ENCODE data around the gene TRIM68.

TRIM68 gene

DNA sequence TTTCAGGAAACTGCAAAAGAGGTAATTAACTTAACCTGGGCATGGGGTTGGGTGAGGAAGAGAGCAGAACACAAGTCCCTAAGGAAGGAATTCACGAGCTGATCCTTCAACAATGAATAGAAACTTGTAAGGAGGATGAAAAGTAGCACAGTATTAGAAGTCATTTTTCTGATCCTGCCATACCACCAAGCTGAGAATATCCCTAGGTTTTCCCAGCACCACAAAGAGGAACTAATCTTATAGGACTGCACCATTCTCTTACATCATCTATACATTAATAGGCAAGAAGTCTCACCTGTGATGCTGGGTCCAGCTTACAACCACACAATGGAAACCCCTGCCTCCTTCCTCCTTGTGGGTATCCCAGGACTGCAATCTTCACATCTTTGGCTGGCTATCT lies 14.3 kb downstream of the TRIM68 start, which contains the start of gene OR52I1:
TSS of gene OR52I1 (plus strand) at position 301 of the 400 bp plus-strand sequence. CDS start at position 301, 0 bp downstream.
- peaks cover 2% of the 10 kb centered on the region for H3K36me3 ChIP-seq (ENCODE audit: insufficient read depth, low read length)
- no peaks in the 10 kb centered on the region for H3K9me3 ChIP-seq (replicated peaks; ENCODE audit: low read length)
- no peaks in the 10 kb centered on the region for H3K27me3 ChIP-seq (ENCODE audit: control insufficient read depth, insufficient read depth, low read length)
- H3K4me2 ChIP-seq (ENCODE audit: low read length): no peak within 1 kb of the TSS
- no peaks in the 10 kb centered on the region for H3K4me1 ChIP-seq (ENCODE audit: control insufficient read depth, insufficient read depth, low read length)
- H3K4me3 ChIP-seq (ENCODE audit: low read length): no peak within 1 kb of the TSS
- H3K9ac ChIP-seq (ENCODE audit: low read depth, low read length): no peak within 1 kb of the TSS

- no peaks in the 10 kb centered on the region for H3K36me3 ChIP-seq (ENCODE audit: insufficient read depth, low read length)
- H3K9ac ChIP-seq (ENCODE audit: low read depth, low read length): no peak overlapping the region
- no peak overlapping the region for H3K4me3 ChIP-seq (ENCODE audit: low read length)
- H3K27me3 ChIP-seq (ENCODE audit: control insufficient read depth, insufficient read depth, low read length): peaks cover 7% of the 10 kb centered on the region
- H3K9me3 ChIP-seq (replicated peaks; ENCODE audit: low read length): no peaks in the 10 kb centered on the region
- no peaks in the 10 kb centered on the region for H3K4me1 ChIP-seq (ENCODE audit: control insufficient read depth, insufficient read depth, low read length)
- H3K4me2 ChIP-seq (ENCODE audit: low read length): no peak overlapping the region
Observed at GRCh38 chr11:4589017-4589416, 19.0 kb downstream of the TRIM68 start.

DNA sequence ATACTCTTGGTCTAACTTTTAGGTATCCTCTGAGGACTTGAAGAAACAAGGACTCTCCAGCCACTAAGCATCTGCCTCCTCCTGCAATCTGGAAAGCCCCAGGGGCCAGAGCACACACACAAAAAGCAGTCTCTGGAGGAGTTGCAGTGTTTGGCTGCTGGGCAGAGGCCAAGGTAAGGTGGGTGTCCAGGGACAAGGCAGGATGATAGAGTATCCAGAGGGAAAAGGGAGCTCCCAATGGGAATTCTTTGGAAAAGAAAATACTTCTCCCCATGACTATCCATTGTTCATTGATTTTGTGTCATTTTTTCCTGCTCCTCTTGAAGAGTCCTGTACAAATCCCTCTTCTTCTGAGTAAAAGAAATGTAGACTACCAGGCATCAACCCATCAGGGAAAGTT lies 26.6 kb downstream of the TRIM68 start, which contains the start of gene OR52I2:
TSS of gene OR52I2 (plus strand) at position 301 of the 400 bp plus-strand sequence.
- H3K27me3 ChIP-seq (ENCODE audit: control insufficient read depth, insufficient read depth, low read length): peaks cover 11% of the 10 kb centered on the region
- H3K4me3 ChIP-seq (ENCODE audit: low read length): no peak within 1 kb of the TSS
- no peaks in the 10 kb centered on the region for H3K4me1 ChIP-seq (ENCODE audit: control insufficient read depth, insufficient read depth, low read length)
- H3K36me3 ChIP-seq (ENCODE audit: insufficient read depth, low read length): no peaks in the 10 kb centered on the region
- no peaks in the 10 kb centered on the region for H3K9me3 ChIP-seq (replicated peaks; ENCODE audit: low read length)
- no peak within 1 kb of the TSS for H3K9ac ChIP-seq (ENCODE audit: low read depth, low read length)
- H3K4me2 ChIP-seq (ENCODE audit: low read length): no peak within 1 kb of the TSS

GRCh38 chr11:4580124-4580523 lies 27.9 kb downstream of the TRIM68 start:
- Histone ChIP-seq H3K4me2 (ENCODE audit: low read length) (no peak overlapping the region), H3K4me3 (ENCODE audit: low read length) (no peak overlapping the region), H3K27me3 (ENCODE audit: control insufficient read depth, insufficient read depth, low read length) (peaks cover 11% of the 10 kb centered on the region), H3K4me1 (ENCODE audit: control insufficient read depth, insufficient read depth, low read length) (no peaks in the 10 kb centered on the region), H3K9me3 (replicated peaks; ENCODE audit: low read length) (no peaks in the 10 kb centered on the region), H3K36me3 (ENCODE audit: insufficient read depth, low read length) (no peaks in the 10 kb centered on the region), H3K9ac (ENCODE audit: low read depth, low read length) (no peak overlapping the region)

DNA sequence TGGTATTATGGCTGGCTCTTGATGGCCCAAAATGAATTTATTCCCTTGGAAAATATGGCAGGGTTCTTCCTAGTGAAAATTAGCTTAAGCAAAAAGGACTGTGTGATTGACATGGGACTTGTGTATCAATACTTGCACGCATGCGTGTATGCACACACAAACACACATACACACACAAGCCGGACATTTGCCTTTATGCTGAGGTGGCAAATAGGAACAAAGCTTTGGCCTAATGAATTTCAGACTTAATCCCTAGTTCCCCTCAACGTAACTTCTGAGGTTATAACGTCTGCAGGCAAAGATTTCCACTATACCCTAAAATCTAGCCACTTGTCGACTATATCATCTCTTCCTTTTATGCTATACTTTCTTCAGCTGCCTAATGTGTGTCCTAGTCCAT lies 29.4 kb downstream of the TRIM68 start:
- Histone ChIP-seq H3K4me2 (ENCODE audit: low read length) (no peak overlapping the region), H3K4me3 (ENCODE audit: low read length) (no peak overlapping the region), H3K9me3 (replicated peaks; ENCODE audit: low read length) (no peaks in the 10 kb centered on the region), H3K9ac (ENCODE audit: low read depth, low read length) (no peak overlapping the region), H3K27me3 (ENCODE audit: control insufficient read depth, insufficient read depth, low read length) (peaks cover under 1% of the 10 kb centered on the region), H3K36me3 (ENCODE audit: insufficient read depth, low read length) (no peaks in the 10 kb centered on the region), H3K4me1 (ENCODE audit: control insufficient read depth, insufficient read depth, low read length) (no peaks in the 10 kb centered on the region)

GRCh38 chr11:4577761-4578160 lies 30.3 kb downstream of the TRIM68 start:
- Histone ChIP-seq H3K4me2 (ENCODE audit: low read length) (no peak overlapping the region), H3K27me3 (ENCODE audit: control insufficient read depth, insufficient read depth, low read length) (no peaks in the 10 kb centered on the region), H3K4me3 (ENCODE audit: low read length) (no peak overlapping the region), H3K9me3 (replicated peaks; ENCODE audit: low read length) (no peaks in the 10 kb centered on the region), H3K9ac (ENCODE audit: low read depth, low read length) (no peak overlapping the region), H3K4me1 (ENCODE audit: control insufficient read depth, insufficient read depth, low read length) (no peaks in the 10 kb centered on the region), H3K36me3 (ENCODE audit: insufficient read depth, low read length) (no peaks in the 10 kb centered on the region)

DNA sequence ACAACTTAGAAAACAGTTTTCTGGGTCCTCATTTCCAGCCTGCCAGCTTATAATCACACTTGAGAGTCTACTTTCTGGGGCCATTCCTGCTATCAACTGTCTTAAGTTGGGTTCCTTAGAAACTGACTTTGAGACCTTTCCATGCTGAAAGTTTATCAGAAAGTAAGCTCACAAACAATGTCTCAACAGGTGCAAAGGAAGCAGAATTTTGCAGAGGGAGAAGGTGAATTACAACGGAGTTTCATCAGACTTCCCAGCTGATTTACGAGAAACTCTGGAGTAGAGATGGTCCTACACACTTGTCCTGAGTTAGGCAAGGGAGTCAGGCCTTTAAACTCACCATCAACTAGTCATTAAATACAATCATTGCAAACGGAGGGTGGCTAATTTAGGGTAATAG lies 31.2 kb downstream of the TRIM68 start:
- Histone ChIP-seq H3K4me3 (ENCODE audit: low read length) (no peak overlapping the region), H3K27me3 (ENCODE audit: control insufficient read depth, insufficient read depth, low read length) (no peaks in the 10 kb centered on the region), H3K9me3 (replicated peaks; ENCODE audit: low read length) (no peaks in the 10 kb centered on the region), H3K9ac (ENCODE audit: low read depth, low read length) (no peak overlapping the region), H3K4me1 (ENCODE audit: control insufficient read depth, insufficient read depth, low read length) (no peaks in the 10 kb centered on the region), H3K36me3 (ENCODE audit: insufficient read depth, low read length) (no peaks in the 10 kb centered on the region), H3K4me2 (ENCODE audit: low read length) (no peak overlapping the region)

GRCh38 chr11:4569075-4569474 lies 39.0 kb downstream of the TRIM68 start:
- Histone ChIP-seq H3K27me3 (ENCODE audit: control insufficient read depth, insufficient read depth, low read length) (no peaks in the 10 kb centered on the region), H3K36me3 (ENCODE audit: insufficient read depth, low read length) (no peaks in the 10 kb centered on the region), H3K4me1 (ENCODE audit: control insufficient read depth, insufficient read depth, low read length) (no peaks in the 10 kb centered on the region), H3K9ac (ENCODE audit: low read depth, low read length) (no peak overlapping the region), H3K4me2 (ENCODE audit: low read length) (no peak overlapping the region), H3K4me3 (ENCODE audit: low read length) (no peak overlapping the region), H3K9me3 (replicated peaks; ENCODE audit: low read length) (no peaks in the 10 kb centered on the region)

- H3K36me3 ChIP-seq (ENCODE audit: insufficient read depth, low read length): no peaks in the 10 kb centered on the region
- no peaks in the 10 kb centered on the region for H3K27me3 ChIP-seq (ENCODE audit: control insufficient read depth, insufficient read depth, low read length)
- no peak overlapping the region for H3K4me2 ChIP-seq (ENCODE audit: low read length)
- no peak overlapping the region for H3K4me3 ChIP-seq (ENCODE audit: low read length)
- H3K9me3 ChIP-seq (replicated peaks; ENCODE audit: low read length): no peaks in the 10 kb centered on the region
- H3K4me1 ChIP-seq (ENCODE audit: control insufficient read depth, insufficient read depth, low read length): no peaks in the 10 kb centered on the region
- no peak overlapping the region for H3K9ac ChIP-seq (ENCODE audit: low read depth, low read length)
Observed at GRCh38 chr11:4565371-4565770, 42.7 kb downstream of the TRIM68 start.

GRCh38 chr11:4560467-4560866 lies 47.6 kb downstream of the TRIM68 start:
- Histone ChIP-seq H3K4me3 (ENCODE audit: low read length) (no peak overlapping the region), H3K4me1 (ENCODE audit: control insufficient read depth, insufficient read depth, low read length) (no peaks in the 10 kb centered on the region), H3K27me3 (ENCODE audit: control insufficient read depth, insufficient read depth, low read length) (no peaks in the 10 kb centered on the region), H3K4me2 (ENCODE audit: low read length) (no peak overlapping the region), H3K9ac (ENCODE audit: low read depth, low read length) (no peak overlapping the region), H3K36me3 (ENCODE audit: insufficient read depth, low read length) (no peaks in the 10 kb centered on the region), H3K9me3 (replicated peaks; ENCODE audit: low read length) (no peaks in the 10 kb centered on the region)

DNA sequence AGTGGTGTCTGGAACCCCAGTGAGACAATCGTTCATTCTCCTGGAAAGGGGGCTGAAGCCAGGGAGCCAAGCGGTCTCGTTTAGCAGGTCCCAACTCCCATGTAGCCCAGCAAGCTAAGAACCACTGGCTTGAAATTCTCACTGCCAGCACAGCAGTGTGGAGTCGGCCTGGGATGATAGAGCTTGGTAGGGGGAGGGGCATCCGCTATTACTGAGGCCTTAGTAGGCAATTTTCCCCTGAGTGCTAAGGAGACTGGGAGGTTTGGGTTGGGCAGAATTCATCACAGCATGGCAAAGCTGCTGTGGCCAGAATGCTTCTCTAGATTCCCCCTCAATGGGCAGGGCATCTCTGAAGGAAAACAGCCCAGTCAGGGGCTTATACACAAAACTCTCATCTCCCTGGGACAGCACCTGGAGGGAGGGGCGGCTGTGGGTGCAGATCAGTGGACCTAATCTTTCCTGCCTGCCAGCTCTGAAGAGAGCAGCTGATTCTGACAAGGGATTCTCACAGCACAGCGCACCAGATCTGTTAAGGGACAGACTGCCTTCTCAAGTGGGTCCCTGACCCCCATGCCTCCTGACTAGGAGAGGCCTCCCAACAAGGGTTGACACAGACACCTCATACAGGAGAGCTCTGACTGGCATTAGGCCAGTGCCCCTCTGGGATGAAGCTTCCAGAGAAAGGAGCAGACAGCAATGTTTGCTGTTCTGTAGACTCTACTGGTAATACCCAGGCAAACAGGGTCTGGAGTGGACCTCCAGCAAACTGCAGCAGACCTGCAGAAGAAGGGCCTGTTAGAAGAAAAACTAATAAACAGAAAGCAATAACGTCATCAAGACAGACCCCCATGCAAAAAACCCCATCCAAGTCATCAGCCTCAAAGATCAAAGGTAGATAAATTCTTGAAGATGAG lies 48.2 kb downstream of the TRIM68 start:
- Histone ChIP-seq H3K9me3 (replicated peaks; ENCODE audit: low read length) (no peaks in the 10 kb centered on the region), H3K4me1 (ENCODE audit: control insufficient read depth, insufficient read depth, low read length) (no peaks in the 10 kb centered on the region), H3K9ac (ENCODE audit: low read depth, low read length) (no peak overlapping the region), H3K36me3 (ENCODE audit: insufficient read depth, low read length) (no peaks in the 10 kb centered on the region), H3K27me3 (ENCODE audit: control insufficient read depth, insufficient read depth, low read length) (no peaks in the 10 kb centered on the region), H3K4me2 (ENCODE audit: low read length) (no peak overlapping the region), H3K4me3 (ENCODE audit: low read length) (no peak overlapping the region)

All from skeletal muscle satellite cell (primary cell).